ENCODE data around the gene WWOX.

GRCh38 chr16:78505544-78506366, 406.3 kb downstream of the WWOX start:
- no peak for TF ChIP-seq SIN3A (IDR thresholded peaks at IDR 0.05; ENCODE audit: borderline replicate concordance, insufficient read depth, low read length)
- no peak for TF ChIP-seq TAF1 (IDR thresholded peaks at IDR 0.05; ENCODE audit: borderline replicate concordance, insufficient read depth, low read length)
- TF ChIP-seq REST (IDR thresholded peaks at IDR 0.05; ENCODE audit: insufficient read depth in 1 of 2, low read depth in 2 of 2, low read length in 2 of 2): no peak
